WTC11 (cell line): Measurements from ENCODE around the gene OR2F1. TPM values are rescaled to one million over a fixed set of nuclear protein-coding genes. Genes with fewer than 3 reads are reported as not detected.

Experiments used
- ATAC-seq: fragments of 200-7000 bp; cut with Tn5 transposase; 2 replicates; pipeline ENCODE4 v1.10.0; 2021; ENCODE audit warnings: mild to moderate bottlenecking, moderate library complexity
- CTCF ChIA-PET: fragments of 300-600 bp; sonication (Branson Sonifier 250); formaldehyde crosslinking; loops from one replicate; lab custom pipeline; 2021; ENCODE audit warnings: antibody characterized with exemption; lab: Charles Lee
- POLR2A ChIA-PET: fragments of 350-600 bp; sonication (Branson Sonifier 250); formaldehyde crosslinking; loops from one replicate; lab custom pipeline; 2021; ENCODE audit warnings: antibody characterized with exemption; lab: Charles Lee
- DNase-seq: peaks from one replicate; pipeline ENCODE4 v3.0.0; 2021; ENCODE audit warnings: low spot score
- H3K27ac Mint-ChIP-seq: 2 replicates; pipeline ENCODE4 v1.8.0; 2021; ENCODE audit warnings: mixed read lengths
- H3K27me3 Mint-ChIP-seq: 2 replicates; pipeline ENCODE4 v1.8.0; 2021; ENCODE audit warnings: low read depth, mild to moderate bottlenecking, moderate library complexity, mixed read lengths
- H3K36me3 Mint-ChIP-seq: 2 replicates; pipeline ENCODE4 v1.8.0; 2021; ENCODE audit warnings: mixed read lengths
- H3K4me1 Mint-ChIP-seq: 2 replicates; pipeline ENCODE4 v1.8.0; 2022; ENCODE audit warnings: mixed read lengths
- H3K4me3 Mint-ChIP-seq: 2 replicates; pipeline ENCODE4 v1.8.0; 2021; ENCODE audit warnings: mild to moderate bottlenecking, moderate library complexity, mixed read lengths
- H3K9me3 Mint-ChIP-seq: 2 replicates; pipeline ENCODE4 v1.8.0; 2021; ENCODE audit warnings: mixed read lengths
- E2F5 ChIP-seq: sonication (generic); formaldehyde crosslinking; IDR thresholded peaks from 2 replicates; pipeline ENCODE4 v1.8.1; 2022; ENCODE audit warnings: mild to moderate bottlenecking, moderate library complexity, missing genetic modification reagents
- ERG ChIP-seq: fragments of 250-450 bp; sonication (Bioruptor Pico); IDR thresholded peaks from 2 replicates; pipeline ENCODE4 v1.8.0; 2021; ENCODE audit warnings: mild to moderate bottlenecking
- FOXK1 ChIP-seq: sonication (generic); formaldehyde crosslinking; IDR thresholded peaks from 2 replicates; pipeline ENCODE4 v1.8.0; 2022; ENCODE audit warnings: mild to moderate bottlenecking, moderate library complexity, missing genetic modification reagents
- GABPB1 ChIP-seq: sonication (generic); formaldehyde crosslinking; IDR thresholded peaks from 2 replicates; pipeline ENCODE4 v1.8.1; 2023; ENCODE audit warnings: mild to moderate bottlenecking, missing genetic modification reagents
- GTF2I ChIP-seq: fragments of 250-450 bp; sonication (Bioruptor Pico); conservative IDR thresholded peaks from 2 replicates; pipeline ENCODE4 v1.4.0; 2021; ENCODE audit warnings: mild to moderate bottlenecking
- IRF2 ChIP-seq: sonication (generic); formaldehyde crosslinking; IDR thresholded peaks from 2 replicates; pipeline ENCODE4 v1.8.0; 2022; ENCODE audit warnings: low read depth, missing genetic modification reagents, borderline replicate concordance
- KAT7 ChIP-seq: sonication (generic); formaldehyde crosslinking; IDR thresholded peaks from 2 replicates; pipeline ENCODE4 v1.8.1; 2023; ENCODE audit warnings: missing genetic modification reagents, mild to moderate bottlenecking, borderline replicate concordance
- MYBL2 ChIP-seq: sonication (generic); formaldehyde crosslinking; IDR thresholded peaks from 2 replicates; pipeline ENCODE4 v1.8.1; 2023; ENCODE audit warnings: mild to moderate bottlenecking, moderate library complexity, missing genetic modification reagents
- NFATC4 ChIP-seq: fragments of 250-450 bp; sonication (Bioruptor Pico); IDR thresholded peaks from 2 replicates; pipeline ENCODE4 v1.9.0; 2021; ENCODE audit warnings: mild to moderate bottlenecking
- NFE2L1 ChIP-seq: sonication (generic); formaldehyde crosslinking; IDR thresholded peaks from 2 replicates; pipeline ENCODE4 v1.8.1; 2023; ENCODE audit warnings: missing genetic modification reagents
- NFYB ChIP-seq: sonication (generic); formaldehyde crosslinking; conservative IDR thresholded peaks from 2 replicates; pipeline ENCODE4 v1.8.0; 2022; ENCODE audit warnings: low read depth, missing genetic modification reagents
- OVOL2 ChIP-seq: fragments of 250-450 bp; sonication (Bioruptor Pico); IDR thresholded peaks from 2 replicates; pipeline ENCODE4 v1.9.0; 2021; ENCODE audit warnings: mild to moderate bottlenecking, borderline replicate concordance
- SOX15 ChIP-seq: fragments of 250-450 bp; sonication (Bioruptor Pico); IDR thresholded peaks from 2 replicates; pipeline ENCODE4 v1.9.0; 2021; ENCODE audit warnings: mild to moderate bottlenecking
- ZMAT4 ChIP-seq: fragments of 250-450 bp; sonication (Bioruptor Pico); IDR thresholded peaks from 2 replicates; pipeline ENCODE4 v1.9.0; 2021; ENCODE audit warnings: mild to moderate bottlenecking
- ZNF121 ChIP-seq: sonication (generic); formaldehyde crosslinking; IDR thresholded peaks from 2 replicates; pipeline ENCODE4 v1.8.0; 2023; ENCODE audit warnings: missing genetic modification reagents
- ZNF138 ChIP-seq: sonication (generic); formaldehyde crosslinking; conservative IDR thresholded peaks from 2 replicates; pipeline ENCODE4 v1.8.1; 2022; ENCODE audit warnings: mild to moderate bottlenecking, moderate library complexity, missing genetic modification reagents
- ZNF416 ChIP-seq: fragments of 250-450 bp; sonication (Bioruptor Pico); IDR thresholded peaks from 2 replicates; pipeline ENCODE4 v1.9.0; 2021; ENCODE audit warnings: mild to moderate bottlenecking, inconsistent platforms
- ZSCAN18 ChIP-seq: fragments of 250-450 bp; sonication (Bioruptor Pico); IDR thresholded peaks from 2 replicates; pipeline ENCODE4 v2.1.2; 2022; ENCODE audit warnings: mild to moderate bottlenecking, moderate library complexity
- total RNA-seq: library from RNA; stranded (reverse); gene quantifications from 3 replicates; pipeline ENCODE4 v1.2.3, GENCODE V29; 2021
- TF ChIP-seq, protein P1 (sequence below): fragments of 250-450 bp; sonication (Bioruptor Pico); IDR thresholded peaks from 2 replicates; pipeline ENCODE4 v1.9.0; 2021; ENCODE audit warnings: mild to moderate bottlenecking
- TF ChIP-seq, protein P2 (sequence below): sonication (generic); formaldehyde crosslinking; IDR thresholded peaks from 2 replicates; pipeline ENCODE4 v1.8.0; 2022; ENCODE audit warnings: mild to moderate bottlenecking, missing genetic modification reagents
- TF ChIP-seq, protein P3 (sequence below): sonication (generic); formaldehyde crosslinking; IDR thresholded peaks from 2 replicates; pipeline ENCODE4 v1.8.1; 2022; ENCODE audit warnings: low read depth, mild to moderate bottlenecking, moderate library complexity, missing genetic modification reagents, borderline replicate concordance
- TF ChIP-seq, protein P4 (sequence below): sonication (generic); formaldehyde crosslinking; IDR thresholded peaks from 2 replicates; pipeline ENCODE4 v1.8.1; 2023; ENCODE audit warnings: mild to moderate bottlenecking, missing genetic modification reagents, borderline replicate concordance

The OR2F1 gene
- total RNA-seq, 1 experiment from 2014 or later = not detected

DNA sequence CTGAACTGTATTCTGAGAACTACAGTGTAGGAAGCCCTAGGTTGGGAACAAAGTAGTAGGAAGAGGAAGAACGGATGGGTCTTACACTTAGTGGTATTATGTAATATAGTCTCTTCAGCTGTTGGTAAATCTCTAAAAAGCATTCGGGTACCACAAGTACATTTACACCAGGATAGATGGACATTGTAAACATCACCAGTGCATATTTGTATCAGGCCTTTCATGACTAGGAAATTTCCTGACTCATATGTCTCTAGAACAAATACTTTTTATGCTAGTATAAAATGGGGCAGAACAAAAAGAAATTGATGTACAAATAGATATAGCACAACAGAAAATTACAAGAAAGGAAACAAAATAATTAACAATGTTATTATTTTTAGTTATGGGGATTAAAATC, 23.9 kb downstream of the OR2F1 start:
- ChIA-PET POLR2A (no interaction called here), CTCF (no interaction called here)
- DNase-seq = no peak
- H3K27ac Mint-ChIP-seq = no peak overlapping the region
- no peak overlapping the region for H3K4me3 Mint-ChIP-seq
- no peak for ATAC-seq
- no peaks in the 10 kb centered on the region for H3K9me3 Mint-ChIP-seq
- TF ChIP-seq NFYB (CRISPR knock-in tag) (no peak), IRF2 (no peak), ZNF138 (CRISPR knock-in tag) (no peak), FOXK1 (no peak), E2F5 (no peak), ERG (CRISPR knock-in tag) (no peak)
- TF ChIP-seq, protein P1, sequence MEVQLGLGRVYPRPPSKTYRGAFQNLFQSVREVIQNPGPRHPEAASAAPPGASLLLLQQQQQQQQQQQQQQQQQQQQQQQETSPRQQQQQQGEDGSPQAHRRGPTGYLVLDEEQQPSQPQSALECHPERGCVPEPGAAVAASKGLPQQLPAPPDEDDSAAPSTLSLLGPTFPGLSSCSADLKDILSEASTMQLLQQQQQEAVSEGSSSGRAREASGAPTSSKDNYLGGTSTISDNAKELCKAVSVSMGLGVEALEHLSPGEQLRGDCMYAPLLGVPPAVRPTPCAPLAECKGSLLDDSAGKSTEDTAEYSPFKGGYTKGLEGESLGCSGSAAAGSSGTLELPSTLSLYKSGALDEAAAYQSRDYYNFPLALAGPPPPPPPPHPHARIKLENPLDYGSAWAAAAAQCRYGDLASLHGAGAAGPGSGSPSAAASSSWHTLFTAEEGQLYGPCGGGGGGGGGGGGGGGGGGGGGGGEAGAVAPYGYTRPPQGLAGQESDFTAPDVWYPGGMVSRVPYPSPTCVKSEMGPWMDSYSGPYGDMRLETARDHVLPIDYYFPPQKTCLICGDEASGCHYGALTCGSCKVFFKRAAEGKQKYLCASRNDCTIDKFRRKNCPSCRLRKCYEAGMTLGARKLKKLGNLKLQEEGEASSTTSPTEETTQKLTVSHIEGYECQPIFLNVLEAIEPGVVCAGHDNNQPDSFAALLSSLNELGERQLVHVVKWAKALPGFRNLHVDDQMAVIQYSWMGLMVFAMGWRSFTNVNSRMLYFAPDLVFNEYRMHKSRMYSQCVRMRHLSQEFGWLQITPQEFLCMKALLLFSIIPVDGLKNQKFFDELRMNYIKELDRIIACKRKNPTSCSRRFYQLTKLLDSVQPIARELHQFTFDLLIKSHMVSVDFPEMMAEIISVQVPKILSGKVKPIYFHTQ = no peak
- TF ChIP-seq, protein P2, sequence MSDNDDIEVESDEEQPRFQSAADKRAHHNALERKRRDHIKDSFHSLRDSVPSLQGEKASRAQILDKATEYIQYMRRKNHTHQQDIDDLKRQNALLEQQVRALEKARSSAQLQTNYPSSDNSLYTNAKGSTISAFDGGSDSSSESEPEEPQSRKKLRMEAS = no peak
- no peaks in the 10 kb centered on the region; the same call in 1 of the 2 replicates for H3K27me3 Mint-ChIP-seq
- H3K4me1 Mint-ChIP-seq = no peaks in the 10 kb centered on the region
- H3K36me3 Mint-ChIP-seq = no peaks in the 10 kb centered on the region

DNA sequence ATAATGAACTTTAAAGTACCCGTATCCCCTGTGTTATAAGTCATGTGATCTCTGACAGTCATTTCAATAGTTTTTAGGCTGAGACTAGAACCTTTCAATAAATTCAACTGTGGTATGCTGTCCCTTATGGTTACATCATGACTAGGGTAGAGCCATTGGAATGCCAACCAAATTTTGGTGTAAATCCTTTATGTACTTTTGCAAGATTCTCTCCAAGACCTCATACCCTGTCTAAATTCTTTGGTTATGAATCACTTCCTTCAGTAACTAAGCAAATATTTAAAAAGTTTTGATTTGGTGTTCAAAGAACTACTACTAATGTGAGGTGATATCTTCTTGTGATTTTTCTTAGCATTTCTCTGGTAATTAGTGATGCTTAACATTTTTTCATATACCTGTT, 24.7 kb downstream of the OR2F1 start:
- no peak for ATAC-seq
- CTCF ChIA-PET = no interaction called here
- H3K36me3 Mint-ChIP-seq = no peaks in the 10 kb centered on the region
- TF ChIP-seq, protein P3, sequence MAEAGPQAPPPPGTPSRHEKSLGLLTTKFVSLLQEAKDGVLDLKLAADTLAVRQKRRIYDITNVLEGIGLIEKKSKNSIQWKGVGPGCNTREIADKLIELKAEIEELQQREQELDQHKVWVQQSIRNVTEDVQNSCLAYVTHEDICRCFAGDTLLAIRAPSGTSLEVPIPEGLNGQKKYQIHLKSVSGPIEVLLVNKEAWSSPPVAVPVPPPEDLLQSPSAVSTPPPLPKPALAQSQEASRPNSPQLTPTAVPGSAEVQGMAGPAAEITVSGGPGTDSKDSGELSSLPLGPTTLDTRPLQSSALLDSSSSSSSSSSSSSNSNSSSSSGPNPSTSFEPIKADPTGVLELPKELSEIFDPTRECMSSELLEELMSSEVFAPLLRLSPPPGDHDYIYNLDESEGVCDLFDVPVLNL (CRISPR knock-in tag) = no peak
- TF ChIP-seq MYBL2 (CRISPR knock-in tag) = no peak
- no peak for TF ChIP-seq ZNF121
- no peak for TF ChIP-seq ZMAT4 (CRISPR knock-in tag)
- TF ChIP-seq ZNF416 (CRISPR knock-in tag) = no peak
- TF ChIP-seq, protein P4, sequence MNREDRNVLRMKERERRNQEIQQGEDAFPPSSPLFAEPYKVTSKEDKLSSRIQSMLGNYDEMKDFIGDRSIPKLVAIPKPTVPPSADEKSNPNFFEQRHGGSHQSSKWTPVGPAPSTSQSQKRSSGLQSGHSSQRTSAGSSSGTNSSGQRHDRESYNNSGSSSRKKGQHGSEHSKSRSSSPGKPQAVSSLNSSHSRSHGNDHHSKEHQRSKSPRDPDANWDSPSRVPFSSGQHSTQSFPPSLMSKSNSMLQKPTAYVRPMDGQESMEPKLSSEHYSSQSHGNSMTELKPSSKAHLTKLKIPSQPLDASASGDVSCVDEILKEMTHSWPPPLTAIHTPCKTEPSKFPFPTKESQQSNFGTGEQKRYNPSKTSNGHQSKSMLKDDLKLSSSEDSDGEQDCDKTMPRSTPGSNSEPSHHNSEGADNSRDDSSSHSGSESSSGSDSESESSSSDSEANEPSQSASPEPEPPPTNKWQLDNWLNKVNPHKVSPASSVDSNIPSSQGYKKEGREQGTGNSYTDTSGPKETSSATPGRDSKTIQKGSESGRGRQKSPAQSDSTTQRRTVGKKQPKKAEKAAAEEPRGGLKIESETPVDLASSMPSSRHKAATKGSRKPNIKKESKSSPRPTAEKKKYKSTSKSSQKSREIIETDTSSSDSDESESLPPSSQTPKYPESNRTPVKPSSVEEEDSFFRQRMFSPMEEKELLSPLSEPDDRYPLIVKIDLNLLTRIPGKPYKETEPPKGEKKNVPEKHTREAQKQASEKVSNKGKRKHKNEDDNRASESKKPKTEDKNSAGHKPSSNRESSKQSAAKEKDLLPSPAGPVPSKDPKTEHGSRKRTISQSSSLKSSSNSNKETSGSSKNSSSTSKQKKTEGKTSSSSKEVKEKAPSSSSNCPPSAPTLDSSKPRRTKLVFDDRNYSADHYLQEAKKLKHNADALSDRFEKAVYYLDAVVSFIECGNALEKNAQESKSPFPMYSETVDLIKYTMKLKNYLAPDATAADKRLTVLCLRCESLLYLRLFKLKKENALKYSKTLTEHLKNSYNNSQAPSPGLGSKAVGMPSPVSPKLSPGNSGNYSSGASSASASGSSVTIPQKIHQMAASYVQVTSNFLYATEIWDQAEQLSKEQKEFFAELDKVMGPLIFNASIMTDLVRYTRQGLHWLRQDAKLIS (CRISPR knock-in tag) = no peak
- TF ChIP-seq KAT7 (CRISPR knock-in tag) = no peak
- no peak for TF ChIP-seq OVOL2 (CRISPR knock-in tag)
- TF ChIP-seq GABPB1 (CRISPR knock-in tag) = no peak
- no peak for TF ChIP-seq ZSCAN18 (CRISPR knock-in tag)
- no peak for TF ChIP-seq NFE2L1 (CRISPR knock-in tag)
- TF ChIP-seq SOX15 (CRISPR knock-in tag) = no peak
- TF ChIP-seq GTF2I (CRISPR knock-in tag) = no peak
- no peak for TF ChIP-seq NFATC4

More for the DNA sequence above, 24.7 kb downstream of the OR2F1 start:
- Mint-ChIP-seq H3K9me3 (no peaks in the 10 kb centered on the region), H3K4me1 (no peaks in the 10 kb centered on the region), H3K27me3 (no peaks in the 10 kb centered on the region; the same call in 1 of the 2 replicates), H3K27ac (no peak overlapping the region), H3K4me3 (no peak overlapping the region)
- POLR2A ChIA-PET = no interaction called here
- no peak for DNase-seq
